ENCODE measurements around the gene ITGA3. TPM values are rescaled to one million over a fixed set of nuclear protein-coding genes. Genes with fewer than 3 reads are reported as not detected.

The ITGA3 gene
- polyA plus RNA-seq, 1 experiment, result 39.9 TPM

- H3K4me3 ChIP-seq (ENCODE audit: low read depth, low read length), result no peak overlapping the region
- no peaks in the 10 kb centered on the region for H3K27me3 ChIP-seq (ENCODE audit: control insufficient read depth, insufficient read depth, low read length)
- ChIA-PET POLR2A (interaction anchor here (0.9 to 1.0 kb wide), 2 partner anchors 9 to 26 kb away, joined by 3 to 4 read pairs; no protein-coding TSS in a partner anchor), CTCF (interaction anchor here (0.6 to 2.1 kb wide), 4 partner anchors 10 to 190 kb away, joined by 3 to 18 read pairs (median 4); no protein-coding TSS in a partner anchor)
- TF ChIP-seq, protein P1, sequence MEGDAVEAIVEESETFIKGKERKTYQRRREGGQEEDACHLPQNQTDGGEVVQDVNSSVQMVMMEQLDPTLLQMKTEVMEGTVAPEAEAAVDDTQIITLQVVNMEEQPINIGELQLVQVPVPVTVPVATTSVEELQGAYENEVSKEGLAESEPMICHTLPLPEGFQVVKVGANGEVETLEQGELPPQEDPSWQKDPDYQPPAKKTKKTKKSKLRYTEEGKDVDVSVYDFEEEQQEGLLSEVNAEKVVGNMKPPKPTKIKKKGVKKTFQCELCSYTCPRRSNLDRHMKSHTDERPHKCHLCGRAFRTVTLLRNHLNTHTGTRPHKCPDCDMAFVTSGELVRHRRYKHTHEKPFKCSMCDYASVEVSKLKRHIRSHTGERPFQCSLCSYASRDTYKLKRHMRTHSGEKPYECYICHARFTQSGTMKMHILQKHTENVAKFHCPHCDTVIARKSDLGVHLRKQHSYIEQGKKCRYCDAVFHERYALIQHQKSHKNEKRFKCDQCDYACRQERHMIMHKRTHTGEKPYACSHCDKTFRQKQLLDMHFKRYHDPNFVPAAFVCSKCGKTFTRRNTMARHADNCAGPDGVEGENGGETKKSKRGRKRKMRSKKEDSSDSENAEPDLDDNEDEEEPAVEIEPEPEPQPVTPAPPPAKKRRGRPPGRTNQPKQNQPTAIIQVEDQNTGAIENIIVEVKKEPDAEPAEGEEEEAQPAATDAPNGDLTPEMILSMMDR (IDR thresholded peaks at IDR 0.05; ENCODE audit: low read depth, low read length), result no peak
- peak overlapping the region; percentile 21 for H3K27ac ChIP-seq (ENCODE audit: low read depth, low read length)
- H3K9me3 ChIP-seq (ENCODE audit: control insufficient read depth, insufficient read depth, low read length), result no peaks in the 10 kb centered on the region; the same call in 1 of the 2 replicates
- DNase-seq (ENCODE audit: low read depth, low spot score), result no peak
Observed at GRCh38 chr17:50107790-50108414, 52.0 kb downstream of the ITGA3 start.

DNA sequence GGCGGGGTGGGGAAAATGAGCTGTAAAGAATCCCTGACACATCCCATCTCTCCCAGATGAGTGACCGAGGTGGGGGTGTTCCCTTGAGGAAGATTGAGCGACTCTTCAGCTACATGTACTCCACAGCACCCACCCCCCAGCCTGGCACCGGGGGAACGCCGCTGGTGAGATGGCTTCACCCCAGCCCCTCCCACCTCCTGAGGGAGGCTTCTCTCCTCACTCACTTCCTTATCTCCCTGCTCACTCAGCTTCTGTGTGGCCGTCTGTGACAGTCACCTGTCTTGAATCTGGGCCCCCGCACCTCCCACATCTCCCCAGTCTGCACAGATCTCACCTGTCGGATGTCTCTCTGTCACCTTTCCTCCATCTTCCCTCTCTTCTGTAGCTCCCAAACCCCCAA lies 52.6 kb downstream of the ITGA3 start:
- Histone ChIP-seq H3K27ac (ENCODE audit: low read depth, low read length) (no peak overlapping the region), H3K27me3 (ENCODE audit: control insufficient read depth, insufficient read depth, low read length) (no peaks in the 10 kb centered on the region), H3K9me3 (ENCODE audit: control insufficient read depth, insufficient read depth, low read length) (no peaks in the 10 kb centered on the region; the same call in 1 of the 2 replicates), H3K4me3 (ENCODE audit: low read depth, low read length) (no peak overlapping the region)
- ChIA-PET POLR2A (no interaction called here), CTCF (interaction anchor here (0.6 to 2.1 kb wide), 5 partner anchors 9 to 190 kb away, joined by 3 to 18 read pairs (median 3); no protein-coding TSS in a partner anchor)
- no peak for DNase-seq (ENCODE audit: low read depth, low spot score)
- TF ChIP-seq, protein P1 (IDR thresholded peaks at IDR 0.05; ENCODE audit: low read depth, low read length), result no peak

DNA sequence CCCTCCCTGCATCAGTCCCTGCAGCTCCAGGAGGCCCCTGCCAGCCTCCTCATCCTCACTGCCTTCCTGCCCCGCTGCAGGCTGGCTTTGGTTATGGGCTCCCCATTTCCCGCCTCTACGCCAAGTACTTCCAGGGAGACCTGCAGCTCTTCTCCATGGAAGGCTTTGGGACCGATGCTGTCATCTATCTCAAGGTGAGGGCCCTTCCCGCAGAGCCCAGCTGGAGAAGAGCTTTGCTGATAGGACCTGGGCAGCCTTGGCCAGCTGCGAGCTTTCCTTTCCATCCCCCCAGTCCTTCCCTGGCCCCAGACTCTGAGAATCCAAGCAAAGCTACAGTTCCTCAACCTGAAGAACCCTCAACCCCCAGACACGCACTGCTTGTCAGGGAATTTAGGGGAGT lies 53.3 kb downstream of the ITGA3 start:
- ChIA-PET CTCF (interaction anchor here (1.2 to 2.1 kb wide), 3 partner anchors 15 to 189 kb away, joined by 3 to 18 read pairs (median 4); no protein-coding TSS in a partner anchor), POLR2A (no interaction called here)
- no peak overlapping the region for H3K4me3 ChIP-seq (ENCODE audit: low read depth, low read length)
- H3K9me3 ChIP-seq (ENCODE audit: control insufficient read depth, insufficient read depth, low read length), result no peaks in the 10 kb centered on the region; the same call in 1 of the 2 replicates
- no peaks in the 10 kb centered on the region for H3K27me3 ChIP-seq (ENCODE audit: control insufficient read depth, insufficient read depth, low read length)
- TF ChIP-seq, protein P1 (IDR thresholded peaks at IDR 0.05; ENCODE audit: low read depth, low read length), result no peak
- DNase-seq (ENCODE audit: low read depth, low spot score), result no peak
- no peak overlapping the region for H3K27ac ChIP-seq (ENCODE audit: low read depth, low read length)

- ChIA-PET POLR2A (no interaction called here), CTCF (interaction anchor here (1.5 kb wide), 1 partner anchor 52 kb away, joined by 3 read pairs; no protein-coding TSS in a partner anchor)
- H3K9me3 ChIP-seq (ENCODE audit: control insufficient read depth, insufficient read depth, low read length), result no peaks in the 10 kb centered on the region; the same call in 1 of the 2 replicates
- DNase-seq (ENCODE audit: low read depth, low spot score), result no peak
- H3K4me3 ChIP-seq (ENCODE audit: low read depth, low read length), result no peak overlapping the region
- H3K27ac ChIP-seq (ENCODE audit: low read depth, low read length), result no peak overlapping the region
- TF ChIP-seq, protein P1 (IDR thresholded peaks at IDR 0.05; ENCODE audit: low read depth, low read length), result no peak
- H3K27me3 ChIP-seq (ENCODE audit: control insufficient read depth, insufficient read depth, low read length), result no peaks in the 10 kb centered on the region
Observed at GRCh38 chr17:50109785-50110184, 53.9 kb downstream of the ITGA3 start.
